ENCODE results near the gene OSGIN1.
A peak's percentile ranks its signal among the peaks of the same experiment; 100 is the strongest.

The OSGIN1 gene

DNA sequence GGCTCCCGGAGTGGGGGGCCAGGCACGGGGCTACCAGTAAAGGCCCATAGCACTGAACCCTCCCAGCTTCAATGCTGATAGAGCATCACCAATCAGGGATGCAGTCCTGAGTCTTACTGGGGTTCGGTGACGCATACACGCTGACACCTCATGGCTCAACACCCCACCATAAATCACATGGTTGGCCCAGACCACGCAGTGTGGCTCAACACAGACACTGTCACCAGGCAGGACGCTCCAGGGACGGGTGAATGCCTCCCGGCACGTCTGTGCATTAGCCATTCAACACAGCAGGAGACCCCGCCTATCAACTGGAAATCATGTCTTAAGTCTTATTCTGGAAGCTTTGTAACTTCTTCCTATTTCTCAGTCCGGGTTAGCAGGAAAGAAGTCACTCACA, 50.0 kb downstream of the OSGIN1 start:
- DNase-seq (ENCODE audit: low read depth): no peak

DNA sequence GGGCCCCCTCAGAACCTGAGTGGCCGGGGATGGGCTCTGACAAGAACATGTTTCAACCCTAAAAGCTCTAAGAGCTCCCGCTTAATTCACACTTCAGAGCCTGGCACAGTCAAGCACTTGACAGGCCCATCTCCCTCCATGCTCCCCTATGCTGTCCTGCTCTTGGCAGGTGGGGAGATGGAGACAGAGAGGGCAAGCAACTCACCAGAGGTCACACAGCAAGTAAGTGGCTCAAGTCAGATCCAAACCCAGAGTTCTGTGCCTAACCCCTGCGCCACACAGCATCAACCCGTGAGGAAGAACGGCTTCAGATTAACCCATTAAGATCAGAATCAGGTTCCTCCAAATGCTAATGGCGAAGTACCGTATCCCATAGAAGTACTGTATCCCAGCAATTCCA, 51.4 kb downstream of the OSGIN1 start:
- no peak for DNase-seq (ENCODE audit: low read depth)

DNA sequence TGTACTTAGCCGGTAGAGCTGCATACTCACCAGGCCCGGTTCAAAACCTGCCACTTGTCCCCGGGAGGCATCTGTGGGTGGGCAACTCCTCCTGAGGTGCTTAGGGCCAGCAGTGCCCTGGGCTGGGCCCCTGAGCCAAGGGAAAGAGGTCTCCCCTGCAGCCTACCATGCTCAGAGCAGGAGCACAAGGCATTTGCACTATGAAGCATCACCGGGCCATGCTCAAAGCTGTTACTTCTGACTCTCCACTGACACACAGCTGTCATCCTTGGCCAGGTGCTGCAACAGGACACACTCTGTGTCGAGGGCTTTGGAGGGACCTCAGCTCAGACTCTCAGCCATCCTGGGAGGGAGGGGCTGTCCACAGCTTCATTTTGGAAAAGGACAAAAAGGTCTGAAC, 52.4 kb downstream of the OSGIN1 start:
- no peak for DNase-seq (ENCODE audit: low read depth)

- DNase-seq (ENCODE audit: low read depth): no peak
Measured at GRCh38 chr16:84007520-84007919, 54.5 kb downstream of the OSGIN1 start.

GRCh38 chr16:84007965-84008364, 54.9 kb downstream of the OSGIN1 start:
- no peak for DNase-seq (ENCODE audit: low read depth)

- DNase-seq (ENCODE audit: low read depth): no peak
Measured at GRCh38 chr16:84009282-84009681, 56.2 kb downstream of the OSGIN1 start.

DNA sequence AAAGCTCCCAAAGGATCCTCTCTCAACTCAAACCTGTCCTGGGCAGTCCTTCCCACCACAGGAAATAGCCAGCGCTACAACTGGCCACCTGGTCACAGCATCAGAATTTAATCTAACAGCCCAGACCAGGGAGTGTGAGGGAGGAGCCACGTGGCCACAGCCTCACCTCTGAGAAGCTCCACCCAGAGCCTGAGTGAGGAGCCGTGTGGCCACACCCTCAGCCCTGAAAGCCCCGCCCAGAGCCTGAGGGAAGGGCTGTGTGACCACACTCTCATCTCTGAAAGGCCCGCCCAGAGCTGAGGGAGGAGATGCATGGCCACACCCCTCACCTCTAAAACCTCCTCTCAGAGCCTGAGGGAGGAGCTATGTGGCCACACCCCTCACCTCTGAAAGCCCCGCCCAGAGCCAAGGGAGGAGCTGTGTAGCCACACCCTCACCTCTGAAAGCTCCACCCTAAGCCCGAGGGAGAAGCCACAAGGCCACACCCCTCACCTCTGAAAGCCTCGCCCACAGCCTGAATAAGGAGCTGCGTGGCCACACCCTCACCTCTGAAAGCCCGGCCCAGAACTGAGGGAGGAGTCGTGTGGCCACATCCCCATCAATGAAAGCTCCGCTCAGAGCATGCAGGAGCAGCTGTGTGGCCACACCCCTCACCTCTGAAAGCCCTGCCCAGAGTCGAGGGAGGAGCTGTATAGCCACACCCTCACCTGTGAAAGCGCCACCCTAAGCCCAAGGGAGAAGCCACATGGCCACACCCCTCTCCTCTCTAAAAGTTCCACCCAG, 60.9 kb downstream of the OSGIN1 start:
- DNase-seq (ENCODE audit: low read depth): peak; percentile 47

DNA sequence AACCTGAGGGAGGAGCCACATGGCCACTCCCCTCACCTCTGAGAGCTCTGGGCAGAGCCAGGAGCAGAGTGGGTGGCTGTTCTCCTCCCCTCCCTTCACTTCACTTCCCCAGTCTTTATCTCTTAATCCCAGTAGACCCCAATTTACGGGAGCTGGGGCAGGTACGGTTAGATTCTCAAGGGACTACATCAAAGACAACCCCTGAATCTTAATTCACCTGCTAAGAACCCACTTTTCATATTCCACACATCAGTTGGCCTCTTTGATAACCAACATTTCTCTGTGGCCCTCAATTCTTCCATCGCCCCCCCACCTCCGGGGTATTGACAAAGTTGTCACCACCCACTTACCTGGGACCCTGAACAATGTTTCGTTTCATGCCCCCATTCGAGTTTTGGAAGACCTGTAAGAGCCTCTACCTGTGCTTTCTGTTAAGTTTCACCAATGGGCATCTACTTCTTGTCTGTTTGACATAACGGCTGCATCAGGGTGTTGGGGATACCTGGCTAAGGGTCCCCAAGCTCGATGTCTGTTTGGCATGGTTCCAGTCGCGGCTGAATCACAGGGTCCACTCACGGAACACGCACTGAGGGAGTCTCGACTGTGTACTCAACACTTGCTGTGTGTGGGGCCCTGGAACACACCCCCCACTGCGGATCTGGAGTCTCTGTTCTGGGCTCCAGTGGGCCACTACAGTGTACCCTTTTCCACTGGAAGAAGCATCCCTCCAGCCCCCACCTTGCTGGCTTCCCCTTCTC, 61.7 kb downstream of the OSGIN1 start:
- no peak for DNase-seq (ENCODE audit: low read depth)

DNA sequence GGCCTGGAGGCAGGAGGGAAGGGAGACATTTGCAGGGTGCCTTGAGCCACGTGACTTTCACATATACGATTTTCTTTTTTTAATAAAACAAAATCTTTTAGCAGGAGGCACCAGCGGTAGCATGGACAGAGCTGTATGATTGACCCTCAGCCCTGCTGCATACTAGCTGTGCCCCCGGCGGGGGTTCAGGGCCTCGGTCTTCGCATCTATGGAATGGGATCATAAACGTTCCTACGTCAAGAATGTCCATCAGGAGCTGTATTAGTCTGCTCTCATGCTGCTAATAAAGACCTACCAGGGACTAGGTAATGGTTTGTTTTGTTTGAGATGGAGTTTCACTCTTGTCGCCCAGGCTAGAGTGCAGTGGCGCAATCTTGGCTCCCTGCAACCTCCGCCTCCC, 62.4 kb downstream of the OSGIN1 start:
- DNase-seq (ENCODE audit: low read depth): no peak
